GM23338 (cell line): ENCODE results near the gene STAT1.

ENCODE experiments used
- CTCF ChIP-seq, 2 experiments: fragments of 200-600 bp in 1 of 2; sonication (generic) in 1 of 2; conservative IDR thresholded peaks; 2 replicates each; pipeline versions ENCODE4 v1.5.1 to v1.6.1; 2016 to 2017; ENCODE audit warnings: antibody characterized with exemption in 2 of 2, low read depth in 2 of 2, mild to moderate bottlenecking in 2 of 2, moderate library complexity in 1 of 2
- STAT1 ChIP-seq: IDR thresholded peaks from one replicate; pipeline ENCODE4 v1.6.1; 2016; ENCODE audit warnings: antibody characterized with exemption; ENCODE audit not compliant: unreplicated experiment

DNA sequence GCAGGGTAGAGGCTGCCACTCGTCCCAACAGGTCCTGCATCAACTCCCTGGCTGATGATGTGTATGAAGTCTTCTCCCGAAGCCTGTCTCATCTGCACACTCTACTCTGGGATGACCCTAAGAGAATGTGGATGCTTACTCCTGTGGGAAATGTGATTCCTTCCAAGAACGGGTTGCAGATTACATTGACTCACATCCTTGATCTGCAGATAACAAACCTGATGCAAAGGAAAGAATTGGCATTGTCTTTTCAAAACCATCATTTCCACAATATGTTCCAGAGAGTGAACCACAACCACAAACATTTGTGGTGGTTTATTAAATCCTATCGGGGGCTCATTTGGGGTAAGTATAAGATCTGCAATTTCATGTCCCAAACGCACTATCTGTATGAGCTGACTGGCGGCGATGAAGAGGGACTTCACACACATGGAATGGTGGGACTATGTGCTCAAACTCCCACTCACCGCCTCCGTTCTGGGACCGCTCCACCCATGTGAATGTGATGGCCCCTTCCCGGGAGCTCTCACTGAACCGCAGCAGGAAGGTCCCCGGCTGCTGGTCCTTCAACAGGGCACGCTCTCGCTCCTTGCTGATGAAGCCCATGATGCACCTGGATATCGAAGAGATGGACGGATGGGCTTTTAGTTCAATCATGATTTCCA lies 35.5 kb downstream of the STAT1 start:
- TF ChIP-seq CTCF (conservative IDR thresholded peaks at IDR 0.05; ENCODE audit: low read depth in 2 of 2) = no peak
- TF ChIP-seq STAT1 = no peak
